Chondrocyte (in vitro differentiated cells): ENCODE data around the gene IL27RA. TPM values are rescaled to one million over a fixed set of nuclear protein-coding genes. Genes with fewer than 3 reads are reported as not detected.
"Not testable (repeated sequence)": the region's sequence is repeated elsewhere in the genome, so short reads cannot be mapped to it uniquely, and the experiment has no call there.

Experiments used
- DNase-seq: peaks from one replicate; pipeline ENCODE4 v3.0.0; 2021; ENCODE audit warnings: mixed read lengths, low spot score
- H3K27ac Mint-ChIP-seq: one replicate; pipeline ENCODE4 v1.8.0; 2021; ENCODE audit warnings: mild to moderate bottlenecking, moderate library complexity, mixed read lengths; ENCODE audit not compliant: unreplicated experiment
- H3K27me3 Mint-ChIP-seq: 2 replicates; pipeline ENCODE4 v1.8.0; 2021; ENCODE audit warnings: low read depth, mixed read lengths
- H3K36me3 Mint-ChIP-seq: 2 replicates; pipeline ENCODE4 v1.8.0; 2021; ENCODE audit warnings: low read depth, mixed read lengths
- H3K4me1 Mint-ChIP-seq: 2 replicates; pipeline ENCODE4 v1.8.0; 2021; ENCODE audit warnings: low read depth, mild to moderate bottlenecking, mixed read lengths
- H3K4me3 Mint-ChIP-seq: one replicate; pipeline ENCODE4 v1.8.0; 2021; ENCODE audit warnings: mild to moderate bottlenecking, moderate library complexity, mixed read lengths; ENCODE audit not compliant: unreplicated experiment
- H3K9me3 Mint-ChIP-seq: 2 replicates; pipeline ENCODE4 v1.8.0; 2021; ENCODE audit warnings: low read depth, mixed read lengths
- CTCF ChIP-seq: fragments of 200-600 bp; sonication (generic); IDR thresholded peaks from 2 replicates; pipeline ENCODE4 v1.5.0; 2021; ENCODE audit warnings: antibody characterized with exemption, mild to moderate bottlenecking, moderate library complexity
- total RNA-seq: library from RNA; stranded (reverse); gene quantifications from 3 replicates; pipeline ENCODE4 v1.2.1, GENCODE V29; 2021

Gene IL27RA
- total RNA-seq, 1 donor from 2014 or later: 3.0 TPM

DNA sequence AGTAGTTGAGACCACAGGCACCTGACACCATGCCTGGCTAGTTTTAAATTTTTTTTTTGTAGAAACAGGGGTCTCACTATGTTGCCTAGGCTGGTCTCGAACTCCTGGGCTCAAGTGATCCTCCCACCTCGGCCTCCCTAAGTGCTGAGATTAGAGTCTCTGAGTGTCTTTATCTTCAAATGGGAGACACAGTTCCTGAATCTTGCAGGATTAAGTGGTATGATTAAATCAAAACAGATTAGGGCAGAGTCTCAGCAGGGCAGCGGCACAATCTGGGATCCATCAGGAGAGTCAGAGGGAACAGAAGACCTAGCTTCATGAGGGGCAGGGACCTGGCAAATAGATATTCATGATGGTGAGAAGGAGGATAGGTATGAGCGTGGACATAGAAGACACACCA lies 2.7 kb upstream of the IL27RA start:
- H3K4me1 Mint-ChIP-seq: peaks cover 5% of the 10 kb centered on the region
- H3K36me3 Mint-ChIP-seq: no peaks in the 10 kb centered on the region
- H3K27me3 Mint-ChIP-seq: peaks cover 4% of the 10 kb centered on the region
- no peak overlapping the region for H3K4me3 Mint-ChIP-seq
- no peaks in the 10 kb centered on the region for H3K9me3 Mint-ChIP-seq
- DNase-seq: no peak
- no peak for TF ChIP-seq CTCF
- no peak overlapping the region for H3K27ac Mint-ChIP-seq

GRCh38 chr19:14030997-14031718 lies 404 bp upstream of the IL27RA start:
- no peaks in the 10 kb centered on the region for H3K9me3 Mint-ChIP-seq
- no peak for DNase-seq
- no peaks in the 10 kb centered on the region for H3K36me3 Mint-ChIP-seq
- no peak overlapping the region for H3K27ac Mint-ChIP-seq
- no peak for TF ChIP-seq CTCF
- peak overlapping the region; percentile 59 for H3K4me3 Mint-ChIP-seq
- peaks cover 4% of the 10 kb centered on the region for H3K27me3 Mint-ChIP-seq
- H3K4me1 Mint-ChIP-seq: peaks cover 9% of the 10 kb centered on the region

DNA sequence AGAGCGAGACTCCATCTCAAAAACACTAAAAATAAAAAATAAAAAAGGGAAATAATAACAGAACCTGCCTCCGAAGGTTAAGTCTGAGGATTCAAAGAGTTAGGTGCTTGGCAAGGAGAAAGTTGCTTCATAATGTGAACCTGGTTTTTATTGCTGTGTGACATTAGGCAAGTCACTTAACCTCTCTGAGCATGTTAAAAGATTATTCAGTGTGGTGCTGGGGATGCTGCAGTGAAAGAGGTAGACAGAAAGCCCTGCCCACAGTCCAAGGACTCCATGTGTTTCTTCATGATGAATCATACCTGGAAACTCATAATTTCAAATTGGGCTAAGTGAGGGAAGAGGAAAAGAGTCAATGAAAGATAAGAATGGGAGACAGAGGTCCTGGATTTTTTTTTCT lies 2.4 kb downstream of the IL27RA start:
- Mint-ChIP-seq H3K4me3 (no peak overlapping the region), H3K27me3 (no peaks in the 10 kb centered on the region), H3K9me3 (no peaks in the 10 kb centered on the region), H3K4me1 (peaks cover 11% of the 10 kb centered on the region), H3K36me3 (no peaks in the 10 kb centered on the region), H3K27ac (no peak overlapping the region)
- no peak for TF ChIP-seq CTCF
- no peak for DNase-seq

DNA sequence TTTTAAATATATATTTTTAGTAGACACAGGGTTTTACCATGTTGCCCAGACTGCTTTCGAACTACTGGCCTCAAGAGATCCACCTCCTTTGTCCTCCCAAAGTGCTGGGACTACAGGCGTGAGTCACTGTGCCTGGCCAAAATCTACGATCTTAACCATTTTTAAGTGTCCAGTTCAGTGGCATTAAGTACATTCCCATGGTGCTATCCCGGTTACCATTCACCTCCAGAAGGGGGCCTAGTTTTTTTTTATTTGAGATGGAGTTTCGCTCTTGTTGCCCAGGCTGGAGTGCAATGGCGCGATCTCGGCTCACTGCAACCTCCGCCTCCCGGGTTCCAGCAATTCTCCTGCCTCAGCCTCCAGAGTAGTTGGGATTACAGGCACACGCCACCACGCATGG lies 3.6 kb downstream of the IL27RA start:
- DNase-seq, H3K36me3 Mint-ChIP-seq, H3K27ac Mint-ChIP-seq, H3K27me3 Mint-ChIP-seq, H3K4me3 Mint-ChIP-seq, H3K9me3 Mint-ChIP-seq: not testable (repeated sequence)
- TF ChIP-seq CTCF: peak; percentile 37
- H3K4me1 Mint-ChIP-seq: peaks cover 11% of the 10 kb centered on the region

DNA sequence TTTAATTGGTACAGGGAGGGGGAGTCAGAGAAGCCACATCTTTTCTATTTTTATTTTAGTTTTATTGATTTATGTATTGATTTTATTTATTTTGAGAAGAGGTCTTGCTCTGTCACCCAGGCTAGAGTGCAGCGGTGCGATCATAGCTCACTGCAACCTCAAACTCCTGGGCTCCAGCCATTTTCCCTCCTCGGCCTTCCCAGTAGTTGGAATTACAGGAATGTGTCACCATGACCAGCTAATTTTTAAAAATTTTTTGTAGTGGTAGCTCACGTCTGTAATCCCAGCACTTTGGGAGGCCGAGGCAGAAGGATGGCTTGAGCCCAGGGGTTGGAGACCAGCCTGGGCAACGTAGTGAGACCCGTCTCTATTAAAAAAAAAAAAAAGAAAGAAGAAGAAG lies 4.1 kb downstream of the IL27RA start:
- no peak overlapping the region for H3K4me3 Mint-ChIP-seq
- no peak for DNase-seq
- H3K36me3 Mint-ChIP-seq: no peaks in the 10 kb centered on the region

More for the DNA sequence above, 4.1 kb downstream of the IL27RA start:
- Mint-ChIP-seq H3K4me1 (peaks cover 11% of the 10 kb centered on the region), H3K27me3 (no peaks in the 10 kb centered on the region), H3K27ac (peak overlapping the region; percentile 90), H3K9me3 (no peaks in the 10 kb centered on the region)
- no peak for TF ChIP-seq CTCF
